ENCODE data around the gene AGAP3. TPM values are rescaled to one million over a fixed set of nuclear protein-coding genes. Genes with fewer than 3 reads are reported as not detected.
A peak's percentile ranks its signal among the peaks of the same experiment; 100 is the strongest.

The AGAP3 gene
- total RNA-seq, 4 donors from 2014 or later = 28.2 to 174 (median 53.2) TPM

- peaks cover 0 to 23% of the 10 kb centered on the region in 2 donors for H3K4me1 ChIP-seq
- intact Hi-C loops (cut with DNase I; ENCODE audit: low total_unique reads) = no loop called here
- TF ChIP-seq POLR2A (IDR thresholded peaks at IDR 0.05) (no peak), CTCF (IDR thresholded peaks at IDR 0.05) (no peak)
Measured at GRCh38 chr7:151056283-151056665, 30.0 kb upstream of the AGAP3 start.

GRCh38 chr7:151056666-151057505, 29.4 kb upstream of the AGAP3 start:
- no peaks in the 10 kb centered on the region for H3K27me3 ChIP-seq
- intact Hi-C loops (cut with DNase I; ENCODE audit: low total_unique reads) = no loop called here
- no peaks in the 10 kb centered on the region for H3K36me3 ChIP-seq
- H3K9me3 ChIP-seq = no peaks in the 10 kb centered on the region
- peaks cover 0 to 26% of the 10 kb centered on the region in 2 donors for H3K4me1 ChIP-seq
- TF ChIP-seq POLR2A (IDR thresholded peaks at IDR 0.05) (no peak), CTCF (IDR thresholded peaks at IDR 0.05) (no peak)
- peak overlapping the region in 1 of 2 donors; percentile 99 for H3K27ac ChIP-seq
- H3K4me3 ChIP-seq = peak overlapping the region; percentile 58 to 82
- DNase-seq = no peak

More at GRCh38 chr7:151056283-151056665, 30.0 kb upstream of the AGAP3 start:
- H3K9me3 ChIP-seq = no peaks in the 10 kb centered on the region
- H3K27ac ChIP-seq = no peak overlapping the region
- H3K36me3 ChIP-seq = no peaks in the 10 kb centered on the region
- no peak for DNase-seq
- H3K27me3 ChIP-seq = no peaks in the 10 kb centered on the region
- H3K4me3 ChIP-seq = no peak overlapping the region

- Histone ChIP-seq H3K27me3 (no peaks in the 10 kb centered on the region), H3K9me3 (no peaks in the 10 kb centered on the region), H3K27ac (peak within 1 kb of the TSS; percentile 98 to 99), H3K4me1 (peaks cover 0 to 31% of the 10 kb centered on the region in 2 donors), H3K36me3 (no peaks in the 10 kb centered on the region), H3K4me3 (peak within 1 kb of the TSS; percentile 58 to 82)
- intact Hi-C loops (cut with DNase I; ENCODE audit: low total_unique reads) = no loop called here
- peak in 1 of 2 donors; percentile 39 for DNase-seq
- no peak for TF ChIP-seq CTCF (IDR thresholded peaks at IDR 0.05)
- no peak for TF ChIP-seq POLR2A (IDR thresholded peaks at IDR 0.05)
Measured at GRCh38 chr7:151057506-151057988, 28.7 kb upstream of the AGAP3 start, which contains the start of gene CDK5. CDK5 (minus strand) TSS chr7:151057897; CDS start chr7:151057848, 49 bp downstream.

- TF ChIP-seq CTCF (IDR thresholded peaks at IDR 0.05) = peak in 2 of 4 experiments; percentile 2 to 15
- peak; percentile 83 to 96 for TF ChIP-seq POLR2A (IDR thresholded peaks at IDR 0.05)
- Histone ChIP-seq H3K4me3 (peak overlapping the region; percentile 58 to 82), H3K4me1 (peaks cover 0 to 33% of the 10 kb centered on the region in 2 donors), H3K9me3 (no peaks in the 10 kb centered on the region), H3K27me3 (no peaks in the 10 kb centered on the region), H3K27ac (peak overlapping the region; percentile 98 to 99), H3K36me3 (no peaks in the 10 kb centered on the region)
- intact Hi-C loops (cut with DNase I; ENCODE audit: low total_unique reads) = no loop called here
- DNase-seq = peak; percentile 98 to 99
Measured at GRCh38 chr7:151057989-151058780, 28.1 kb upstream of the AGAP3 start.

Data from uterus (tissue), 4 donors.